T-helper 17 cell (primary cell): Measurements from ENCODE around the gene CACNB4. TPM values are rescaled to one million over a fixed set of nuclear protein-coding genes. Genes with fewer than 3 reads are reported as not detected.

Experiments
- ATAC-seq: fragments of 150-1000 bp; cut with Tn5 transposase; 2 replicates; pipeline ENCODE4 v1.10.0; 2021; ENCODE audit warnings: mild to moderate bottlenecking, moderate library complexity
- DNase-seq, 3 donors: peaks; one replicate each; pipeline versions ENCODE4 v3.0.0 to v3.0.0-alpha.2; 2020 to 2021
- H3K9me3 ChIP-seq: one replicate; pipeline ENCODE4 v1.7.0; 2013; ENCODE audit warnings: low read length, mild to moderate bottlenecking; ENCODE audit not compliant: control insufficient read depth, poor library complexity, severe bottlenecking
- H3K27ac Mint-ChIP-seq: one replicate; pipeline ENCODE4 v1.8.0; 2022; ENCODE audit warnings: mild to moderate bottlenecking, moderate library complexity, mixed read lengths
- H3K27me3 Mint-ChIP-seq: one replicate; pipeline ENCODE4 v1.8.0; 2022; ENCODE audit warnings: mixed read lengths
- H3K36me3 Mint-ChIP-seq: one replicate; pipeline ENCODE4 v1.8.0; 2022; ENCODE audit warnings: low read depth, mixed read lengths
- H3K4me1 Mint-ChIP-seq: one replicate; pipeline ENCODE4 v1.8.0; 2022; ENCODE audit warnings: mild to moderate bottlenecking, mixed read lengths
- H3K4me3 Mint-ChIP-seq: one replicate; pipeline ENCODE4 v1.8.0; 2022; ENCODE audit warnings: mild to moderate bottlenecking, moderate library complexity, mixed read lengths
- total RNA-seq, 4 donors: library from RNA in 2 of 4; stranded (reverse) in 2 of 4; gene quantifications; one replicate each; pipeline ENCODE4 v1.2.3 and lab custom pipeline; 2022 to 2026

CACNB4 gene
- total RNA-seq, 2 donors from 2014 or later, result 0.37 to 0.65 TPM

DNA sequence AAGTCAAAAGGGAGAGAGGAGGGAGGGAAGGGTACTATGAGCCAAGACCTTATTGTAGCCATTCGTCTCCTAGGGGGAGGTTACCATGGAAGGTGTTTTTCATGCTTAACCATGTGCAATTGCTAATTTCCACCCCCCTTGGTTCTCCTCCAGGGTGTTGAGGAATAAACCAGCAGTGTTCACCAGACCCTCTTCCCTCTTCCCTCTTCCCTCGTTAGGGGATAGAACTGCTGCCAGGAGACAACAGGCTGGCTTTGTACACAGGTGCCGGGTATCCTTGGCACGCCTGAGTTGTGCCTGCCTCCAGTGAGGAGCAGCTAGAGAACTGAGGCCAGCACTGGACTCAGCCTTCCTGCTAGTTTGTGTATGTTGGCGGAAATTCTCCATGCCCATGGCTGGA, 229.6 kb downstream of the CACNB4 start:
- Mint-ChIP-seq H3K4me1 (no peaks in the 10 kb centered on the region), H3K4me3 (no peak overlapping the region), H3K27me3 (peaks cover 50% of the 10 kb centered on the region), H3K27ac (no peak overlapping the region), H3K36me3 (no peaks in the 10 kb centered on the region)
- H3K9me3 ChIP-seq, result no peaks in the 10 kb centered on the region
- ATAC-seq (no peak), DNase-seq (no peak)

DNA sequence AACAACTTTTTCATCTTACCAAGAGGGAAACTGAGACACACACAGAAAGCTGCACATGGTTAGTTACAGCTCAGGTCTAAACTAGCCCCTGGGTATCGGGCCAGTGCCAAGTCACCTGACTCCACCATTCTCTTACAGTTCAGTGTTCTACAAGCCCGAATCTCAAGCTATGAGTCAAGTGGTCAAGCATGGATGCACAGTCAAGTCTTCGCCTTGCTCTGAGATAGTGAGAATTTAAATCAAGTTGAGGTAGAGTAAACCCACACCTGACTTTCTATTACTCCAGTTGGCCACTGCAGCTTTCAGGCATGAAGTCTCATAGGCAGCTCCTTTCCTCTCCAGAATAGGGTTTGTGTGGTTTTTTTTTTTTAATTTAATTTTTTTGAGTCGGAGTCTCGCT, 236.1 kb downstream of the CACNB4 start:
- Mint-ChIP-seq H3K4me3 (no peak overlapping the region), H3K4me1 (no peaks in the 10 kb centered on the region), H3K27me3 (peaks cover 36% of the 10 kb centered on the region), H3K36me3 (no peaks in the 10 kb centered on the region), H3K27ac (no peak overlapping the region)
- ATAC-seq, result no peak
- no peaks in the 10 kb centered on the region for H3K9me3 ChIP-seq
- no peak for DNase-seq

DNA sequence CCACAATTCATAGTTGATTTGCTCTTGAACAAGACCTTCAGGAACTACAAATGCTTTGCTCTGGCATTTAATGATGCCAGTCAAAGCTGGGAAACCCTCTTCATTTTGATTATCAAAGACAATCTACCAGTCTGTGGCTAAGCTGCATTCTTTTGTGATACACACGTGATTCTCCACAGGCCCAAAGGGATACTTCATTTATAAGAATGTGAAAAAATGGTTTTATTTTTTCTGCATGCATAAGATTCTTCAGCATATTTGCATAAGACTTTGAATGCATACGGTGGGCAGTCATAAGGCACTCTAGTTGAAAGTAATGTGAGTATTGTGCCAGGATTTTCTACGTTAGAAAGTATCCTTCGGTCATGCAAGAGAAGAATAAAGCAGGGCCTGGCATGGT, 237.7 kb downstream of the CACNB4 start:
- no peaks in the 10 kb centered on the region for H3K36me3 Mint-ChIP-seq
- DNase-seq (no peak), ATAC-seq (no peak)
- H3K9me3 ChIP-seq, result no peaks in the 10 kb centered on the region
- H3K4me1 Mint-ChIP-seq, result no peaks in the 10 kb centered on the region
- H3K4me3 Mint-ChIP-seq, result no peak overlapping the region
- no peak overlapping the region for H3K27ac Mint-ChIP-seq
- peaks cover 27% of the 10 kb centered on the region for H3K27me3 Mint-ChIP-seq

DNA sequence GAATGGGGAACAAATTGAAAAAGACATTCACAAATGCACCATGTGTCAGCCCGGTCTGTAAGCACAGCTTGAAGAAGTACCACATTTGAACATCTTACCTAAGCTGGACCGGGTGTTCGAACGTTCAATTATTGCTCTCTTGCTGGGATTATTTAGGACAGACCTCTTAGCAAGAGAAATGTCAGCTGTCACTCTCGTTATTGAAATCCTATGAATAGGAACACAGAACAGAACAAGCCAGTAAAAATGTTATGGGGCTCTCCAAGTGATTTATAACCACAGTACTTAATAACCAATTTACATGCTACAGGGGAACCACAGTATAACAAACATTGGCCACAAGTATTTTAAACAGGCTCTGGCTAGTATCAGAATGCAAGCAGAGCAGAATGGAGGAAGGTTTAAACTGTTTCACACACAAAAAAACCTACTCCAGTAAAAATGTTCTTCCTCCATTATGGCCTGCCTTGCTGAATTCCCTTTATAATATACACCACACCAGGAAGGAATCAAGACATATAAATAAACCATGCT, 238.2 kb downstream of the CACNB4 start:
- no peaks in the 10 kb centered on the region for H3K36me3 Mint-ChIP-seq
- DNase-seq (no peak), ATAC-seq (no peak)
- H3K27me3 Mint-ChIP-seq, result peaks cover 27% of the 10 kb centered on the region
- H3K9me3 ChIP-seq, result no peaks in the 10 kb centered on the region
- H3K4me1 Mint-ChIP-seq, result no peaks in the 10 kb centered on the region
- no peak overlapping the region for H3K27ac Mint-ChIP-seq
- no peak overlapping the region for H3K4me3 Mint-ChIP-seq

DNA sequence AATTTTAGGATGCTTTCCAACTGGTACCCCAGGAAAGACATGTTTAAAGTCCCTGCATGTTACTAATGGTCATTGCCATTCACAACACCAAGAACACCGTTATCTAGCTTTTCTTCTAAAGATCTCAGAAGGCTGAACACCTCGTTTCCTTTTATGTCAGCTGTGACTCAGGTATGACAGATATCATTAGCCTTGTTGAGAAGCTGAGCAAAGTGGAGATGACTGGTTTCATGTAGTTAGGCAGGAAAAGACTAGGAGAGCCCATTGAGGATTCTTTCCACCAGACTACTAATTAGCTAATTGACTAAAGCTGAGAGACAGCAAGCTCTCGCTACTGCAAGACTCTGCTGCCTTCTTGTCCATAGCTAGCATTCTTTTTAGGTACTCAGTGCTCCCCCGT, 238.6 kb downstream of the CACNB4 start:
- DNase-seq, result no peak
- H3K4me3 Mint-ChIP-seq, result no peak overlapping the region
- peaks cover 23% of the 10 kb centered on the region for H3K27me3 Mint-ChIP-seq

DNA sequence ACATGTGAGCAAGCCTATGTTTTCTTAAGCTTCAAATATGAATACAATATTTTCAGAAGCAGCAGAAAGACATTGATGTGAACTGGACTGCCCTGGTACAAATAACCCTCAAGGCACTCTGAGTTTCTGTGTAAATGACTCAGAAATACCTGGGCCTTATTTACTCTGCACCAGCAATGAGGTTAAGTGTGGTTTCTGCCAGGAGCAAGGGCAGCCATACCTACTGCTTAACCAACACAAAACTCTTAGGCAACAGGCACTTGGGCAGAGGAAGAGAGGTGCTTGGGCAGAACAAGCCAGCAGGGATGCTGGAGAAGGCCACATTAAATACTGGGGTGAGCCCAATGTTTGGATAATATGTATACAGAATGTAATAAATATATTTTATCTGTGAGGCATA, 241.2 kb downstream of the CACNB4 start:
- H3K27me3 Mint-ChIP-seq, result peaks cover 10% of the 10 kb centered on the region
- no peaks in the 10 kb centered on the region for H3K36me3 Mint-ChIP-seq
- H3K4me3 Mint-ChIP-seq, result no peak overlapping the region
- DNase-seq (no peak), ATAC-seq (no peak)
- peaks cover 3% of the 10 kb centered on the region for H3K4me1 Mint-ChIP-seq
- H3K9me3 ChIP-seq, result no peaks in the 10 kb centered on the region
- no peak overlapping the region for H3K27ac Mint-ChIP-seq

More for the DNA sequence above, 238.6 kb downstream of the CACNB4 start:
- H3K27ac Mint-ChIP-seq, result no peak overlapping the region
- no peaks in the 10 kb centered on the region for H3K9me3 ChIP-seq
- ATAC-seq, result no peak
- no peaks in the 10 kb centered on the region for H3K4me1 Mint-ChIP-seq
- H3K36me3 Mint-ChIP-seq, result no peaks in the 10 kb centered on the region

DNA sequence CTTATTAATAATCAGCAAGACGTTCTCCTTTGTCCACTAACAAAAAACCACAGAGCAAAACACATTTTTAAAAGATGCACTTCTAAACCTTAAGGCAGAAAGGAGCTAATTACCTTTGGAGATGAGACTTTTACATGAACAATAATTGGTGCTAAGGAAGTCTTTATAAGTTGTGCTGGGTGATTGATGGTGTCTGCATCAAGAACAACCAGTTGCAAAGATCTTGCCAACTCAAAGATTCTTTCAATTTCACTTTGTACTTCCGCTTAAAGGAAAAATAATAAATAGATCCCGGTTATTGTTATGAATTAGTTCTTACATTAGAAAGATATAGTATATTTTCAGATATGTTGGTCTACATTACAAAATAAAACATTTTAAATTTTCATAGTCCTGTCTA, 243.7 kb downstream of the CACNB4 start:
- peaks cover 3% of the 10 kb centered on the region for H3K4me1 Mint-ChIP-seq

DNA sequence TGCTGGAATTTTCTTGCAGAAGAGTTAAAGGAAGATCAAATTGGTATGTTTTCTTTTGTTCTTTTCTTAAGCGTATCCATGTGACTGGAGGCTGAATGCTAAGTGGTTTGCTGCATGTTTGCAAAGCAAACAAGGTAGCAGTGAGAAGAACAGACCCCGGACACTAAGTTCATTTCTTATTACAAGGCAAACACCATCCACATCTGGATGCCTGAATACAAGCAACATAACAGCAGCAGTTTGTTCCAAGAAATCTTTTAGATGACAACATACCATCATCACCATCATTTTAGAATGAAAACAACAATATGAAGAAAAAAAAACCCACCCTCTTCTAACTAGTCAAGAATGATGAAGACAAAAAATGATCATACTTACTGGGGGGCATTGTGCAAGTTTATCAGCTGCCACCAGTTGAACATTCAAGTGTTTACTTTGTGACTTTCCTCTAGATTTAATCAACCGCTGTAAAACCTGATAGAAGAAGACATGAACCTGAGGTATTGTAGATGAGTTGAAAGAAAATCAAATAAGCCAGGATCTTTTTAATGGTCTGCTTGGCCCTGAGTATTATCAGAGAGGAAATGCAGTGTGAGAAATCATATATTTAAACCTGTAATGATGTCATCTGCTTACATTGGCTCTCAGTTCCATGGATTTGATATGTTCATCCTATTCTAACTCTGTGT, 245.6 kb downstream of the CACNB4 start:
- Mint-ChIP-seq H3K36me3 (no peaks in the 10 kb centered on the region), H3K27me3 (peaks cover 8% of the 10 kb centered on the region)

More for the DNA sequence above, 243.7 kb downstream of the CACNB4 start:
- Mint-ChIP-seq H3K27me3 (peaks cover 7% of the 10 kb centered on the region), H3K27ac (no peak overlapping the region), H3K36me3 (no peaks in the 10 kb centered on the region), H3K4me3 (no peak overlapping the region)
- no peaks in the 10 kb centered on the region for H3K9me3 ChIP-seq
- no peak for DNase-seq
- no peak for ATAC-seq

DNA sequence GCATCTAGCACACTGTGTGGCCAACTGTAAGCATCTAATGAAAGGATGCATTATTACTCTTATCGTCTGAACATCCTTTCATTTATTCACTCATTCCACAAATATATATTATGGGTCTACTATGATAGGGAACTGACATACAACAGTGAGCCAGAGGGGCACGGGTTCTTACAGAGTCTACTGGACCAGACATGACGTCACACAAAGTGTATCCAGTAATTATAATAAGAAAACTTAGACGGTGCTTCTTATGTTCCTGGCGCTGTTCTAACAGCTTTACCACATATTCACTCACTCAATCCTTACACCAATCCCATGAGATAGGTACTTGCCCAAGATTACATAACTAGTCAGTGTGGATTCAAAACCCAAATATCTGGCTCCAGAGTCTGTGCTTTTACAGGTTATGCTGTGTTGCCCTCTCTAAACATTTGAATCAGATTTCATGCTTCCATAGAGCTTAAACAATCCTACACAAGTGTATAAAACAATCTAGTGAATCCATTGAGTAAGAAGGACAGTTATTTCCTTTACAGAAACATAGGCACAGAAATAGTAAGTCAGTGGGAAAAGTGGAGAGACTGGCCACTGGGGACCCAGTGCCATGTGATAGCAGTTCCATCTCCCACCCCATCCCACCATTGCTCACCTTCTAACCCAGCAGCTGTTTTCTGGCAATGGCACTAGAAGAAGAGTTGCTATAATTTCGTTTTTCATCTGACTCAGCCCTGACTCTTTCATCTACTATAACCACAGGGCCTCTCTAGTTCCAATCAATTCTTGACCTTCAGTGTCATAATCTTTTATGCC, 246.4 kb downstream of the CACNB4 start:
- H3K9me3 ChIP-seq, result no peaks in the 10 kb centered on the region
- H3K27me3 Mint-ChIP-seq, result peaks cover 13% of the 10 kb centered on the region
- H3K27ac Mint-ChIP-seq, result no peak overlapping the region
- H3K4me1 Mint-ChIP-seq, result peaks cover 3% of the 10 kb centered on the region
- ATAC-seq (no peak), DNase-seq (no peak)
- H3K4me3 Mint-ChIP-seq, result no peak overlapping the region
- H3K36me3 Mint-ChIP-seq, result no peaks in the 10 kb centered on the region

More for the DNA sequence above, 245.6 kb downstream of the CACNB4 start:
- no peak for DNase-seq
- peaks cover 3% of the 10 kb centered on the region for H3K4me1 Mint-ChIP-seq
- no peak for ATAC-seq
- no peak overlapping the region for H3K27ac Mint-ChIP-seq
- no peak overlapping the region for H3K4me3 Mint-ChIP-seq
- no peaks in the 10 kb centered on the region for H3K9me3 ChIP-seq

DNA sequence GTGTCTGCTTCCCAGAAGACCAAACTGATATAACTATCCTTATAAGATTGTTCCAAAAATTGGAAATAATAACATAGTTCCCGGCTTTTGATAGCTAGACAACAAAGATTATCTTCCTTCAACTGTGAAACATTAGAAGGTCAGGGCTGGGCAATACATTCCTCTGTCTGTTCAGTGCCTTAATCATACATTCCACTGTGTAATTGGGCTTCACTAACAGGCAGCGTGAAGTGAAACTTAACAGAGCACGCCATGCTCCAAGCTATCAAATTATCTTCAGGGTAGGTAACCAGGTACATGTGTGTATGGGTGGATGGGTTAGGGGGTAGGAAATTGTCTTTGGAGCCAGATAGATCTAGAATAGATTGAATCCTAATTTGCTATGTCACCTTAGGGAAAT, 247.1 kb downstream of the CACNB4 start:
- DNase-seq, result no peak
- no peaks in the 10 kb centered on the region for H3K9me3 ChIP-seq
- Mint-ChIP-seq H3K36me3 (no peaks in the 10 kb centered on the region), H3K27ac (no peak overlapping the region), H3K4me3 (no peak overlapping the region), H3K4me1 (peaks cover 3% of the 10 kb centered on the region), H3K27me3 (peaks cover 13% of the 10 kb centered on the region)
- ATAC-seq, result no peak

DNA sequence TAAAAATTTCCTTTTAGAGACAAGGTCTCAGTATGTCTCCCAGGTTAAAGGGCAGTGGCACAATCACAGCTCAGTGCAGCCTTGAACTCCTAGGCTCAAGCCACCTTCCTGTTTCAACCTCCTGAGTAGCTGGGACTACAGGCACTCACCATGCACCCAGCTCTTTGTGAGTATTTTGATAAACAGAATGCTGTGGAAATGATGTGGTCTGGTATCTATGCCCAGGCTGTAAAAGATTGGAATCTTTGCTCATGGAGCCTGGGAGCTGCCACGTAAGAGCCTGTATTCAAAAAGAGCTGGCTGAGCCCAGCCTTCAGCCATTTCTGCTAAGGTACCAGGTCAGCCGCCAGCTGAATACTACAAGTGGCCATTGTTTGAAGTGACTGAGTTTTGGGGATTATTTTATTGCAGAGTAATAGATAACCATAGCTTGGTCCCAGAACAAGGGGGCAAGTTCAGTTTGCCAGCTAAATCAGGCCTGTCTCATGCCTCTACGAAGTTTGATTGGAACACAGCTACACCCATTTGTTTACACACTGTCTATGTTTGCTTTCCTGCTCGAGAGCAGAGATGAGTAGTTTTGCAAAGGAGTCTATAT, 249.3 kb downstream of the CACNB4 start:
- no peak for ATAC-seq
- DNase-seq, result no peak
- H3K36me3 Mint-ChIP-seq, result no peaks in the 10 kb centered on the region
- no peaks in the 10 kb centered on the region for H3K4me1 Mint-ChIP-seq
- no peak overlapping the region for H3K4me3 Mint-ChIP-seq
- no peak overlapping the region for H3K27ac Mint-ChIP-seq
- no peaks in the 10 kb centered on the region for H3K9me3 ChIP-seq
- H3K27me3 Mint-ChIP-seq, result peaks cover 13% of the 10 kb centered on the region

DNA sequence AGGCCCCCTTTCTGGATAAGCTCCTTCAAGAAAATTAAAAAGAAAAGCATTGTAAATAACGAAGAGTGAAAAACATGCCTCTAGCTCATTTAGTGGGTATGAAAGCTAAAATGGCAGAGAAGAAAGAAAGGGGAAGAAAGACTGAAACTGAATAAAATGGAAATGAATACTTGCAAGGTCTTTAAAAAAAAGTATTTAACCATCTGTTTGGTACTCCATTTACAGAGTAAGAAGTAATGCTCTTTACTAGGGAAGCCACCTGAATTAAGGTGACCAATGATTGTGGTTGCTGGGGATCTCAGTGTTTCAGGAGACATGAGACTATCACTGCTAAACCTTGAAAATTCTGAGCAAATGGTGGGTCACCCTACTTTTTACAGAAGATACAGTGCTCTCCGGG, 253.0 kb downstream of the CACNB4 start:
- no peaks in the 10 kb centered on the region for H3K36me3 Mint-ChIP-seq
- ATAC-seq, result no peak
- no peak for DNase-seq
- no peak overlapping the region for H3K4me3 Mint-ChIP-seq
- H3K27ac Mint-ChIP-seq, result no peak overlapping the region
- no peaks in the 10 kb centered on the region for H3K4me1 Mint-ChIP-seq
- peaks cover 11% of the 10 kb centered on the region for H3K27me3 Mint-ChIP-seq
- H3K9me3 ChIP-seq, result no peaks in the 10 kb centered on the region

DNA sequence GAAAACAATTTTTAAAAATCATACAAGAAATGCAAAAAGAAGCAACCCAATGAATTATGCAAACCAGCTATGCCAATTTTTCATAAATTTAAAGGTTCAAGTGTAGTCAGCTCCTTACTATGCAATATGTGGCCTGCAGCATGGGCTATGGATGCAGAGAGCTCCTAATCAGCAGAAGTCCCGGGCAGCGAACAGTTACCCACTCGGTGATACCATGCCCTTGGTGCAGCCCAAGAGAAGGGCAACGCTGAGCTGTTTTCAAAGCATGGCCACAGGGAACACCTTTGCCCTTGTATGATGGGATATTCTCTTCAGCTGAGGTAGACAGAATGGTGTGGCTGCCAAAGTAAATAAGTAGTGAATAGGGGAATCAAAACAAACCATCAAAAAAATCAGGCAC, 253.4 kb downstream of the CACNB4 start:
- DNase-seq, result no peak
- Mint-ChIP-seq H3K27me3 (peaks cover 11% of the 10 kb centered on the region), H3K4me1 (no peaks in the 10 kb centered on the region), H3K4me3 (no peak overlapping the region), H3K36me3 (no peaks in the 10 kb centered on the region), H3K27ac (no peak overlapping the region)
- H3K9me3 ChIP-seq, result no peaks in the 10 kb centered on the region
- no peak for ATAC-seq
